Muscle of leg (tissue), 11 donors: ENCODE measurements around the gene TPRKB. TPM values are rescaled to one million over a fixed set of nuclear protein-coding genes. Genes with fewer than 3 reads are reported as not detected.
"Not testable (repeated sequence)": the region's sequence is repeated elsewhere in the genome, so short reads cannot be mapped to it uniquely, and the experiment has no call there.

Experiments
- DNase-seq: peaks from one replicate; pipeline ENCODE4 v3.0.0; 2013
- H3K27ac ChIP-seq: one replicate; pipeline ENCODE4 v1.5.1; 2013; ENCODE audit warnings: mild to moderate bottlenecking, low read length, control low read depth
- H3K27me3 ChIP-seq: one replicate; pipeline ENCODE4 v1.6.1; 2013; ENCODE audit warnings: low read length; ENCODE audit not compliant: control insufficient read depth, insufficient read depth
- H3K36me3 ChIP-seq: one replicate; pipeline ENCODE4 v1.6.1; 2013; ENCODE audit warnings: low read length; ENCODE audit not compliant: control insufficient read depth, insufficient read depth
- H3K4me1 ChIP-seq: one replicate; pipeline ENCODE4 v1.6.1; 2013; ENCODE audit warnings: low read length; ENCODE audit not compliant: control insufficient read depth, insufficient read depth
- H3K4me3 ChIP-seq: one replicate; pipeline ENCODE4 v1.5.1; 2013; ENCODE audit warnings: low read length, control low read depth
- H3K9me3 ChIP-seq: replicated peaks from 2 replicates; pipeline ENCODE4 v1.6.1; 2013; ENCODE audit warnings: low read depth, low read length; ENCODE audit not compliant: control insufficient read depth
- WGBS: methylation state at CpG from one replicate; pipeline ENCODE4 v1.1.5; 2013; ENCODE audit warnings: missing lambda C conversion rate; ENCODE audit not compliant: insufficient coverage; 5-methylcytosine and 5-hydroxymethylcytosine counted together
- polyA plus RNA-seq, 8 donors: library from polyadenylated mRNA; unstranded; fragments of 120-200 nt; gene quantifications; one replicate each; pipeline versions ENCODE4 v1.2.1 to v1.2.3, GENCODE V29; 2013; ENCODE audit warnings: inconsistent platforms in 1 of 8, low replicate concordance in 1 of 8; ENCODE audit not compliant: insufficient read length in 8 of 8, insufficient read depth in 1 of 8
- total RNA-seq: library from RNA; stranded (reverse); fragments of 120-200 nt; gene quantifications from one replicate; pipeline ENCODE4 v1.2.4, GENCODE V29; 2013

Gene TPRKB
- total and polyA plus RNA-seq, 9 donors = 36.3 to 48.8 (median 41.2) TPM

DNA sequence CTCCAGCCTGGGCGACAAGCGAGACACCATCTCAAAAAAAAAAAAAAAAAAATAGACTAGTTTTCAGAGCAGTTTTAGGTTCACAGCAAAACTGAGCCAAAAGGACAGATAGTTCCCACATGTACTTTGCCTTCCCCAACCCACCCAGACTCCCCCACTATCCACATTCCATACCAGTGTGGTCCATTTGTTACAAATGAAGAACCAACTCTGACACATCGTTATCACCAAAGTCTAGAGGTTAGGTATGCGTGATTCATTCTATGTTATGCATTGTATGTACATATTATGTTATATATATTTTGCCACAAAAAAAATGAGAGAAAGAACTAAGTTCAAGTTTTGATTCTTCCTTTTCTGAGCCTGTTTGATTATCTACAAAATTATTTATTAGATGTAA is 39.2 kb upstream of the TPRKB start:
- Histone ChIP-seq H3K36me3 (peaks cover 19% of the 10 kb centered on the region), H3K27ac (no peak overlapping the region), H3K4me1 (peaks cover 7% of the 10 kb centered on the region), H3K27me3 (no peaks in the 10 kb centered on the region), H3K9me3 (no peaks in the 10 kb centered on the region), H3K4me3 (no peak overlapping the region)
- no CpG with 5 or more reads among the region's 4 CpGs for WGBS
- no peak for DNase-seq

DNA sequence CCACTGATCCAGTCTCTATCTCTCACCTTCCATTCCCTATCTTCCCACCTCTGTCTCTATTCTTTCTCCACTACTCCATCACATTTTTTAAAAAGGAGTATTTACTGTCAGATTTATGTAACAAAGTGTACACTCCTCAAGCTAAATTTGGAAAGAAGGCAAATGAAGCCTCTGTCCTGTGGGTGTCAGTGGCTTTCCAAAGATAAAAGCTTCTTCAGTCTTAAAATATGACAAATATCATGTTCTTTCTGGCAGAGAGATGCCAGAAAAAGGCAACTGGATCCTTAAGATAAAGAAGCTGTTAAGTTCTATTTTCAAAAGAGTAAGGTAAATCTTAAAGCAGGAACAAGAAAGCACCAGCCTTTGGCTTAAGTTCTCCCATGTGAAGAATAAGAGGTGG is 35.7 kb upstream of the TPRKB start:
- no peak for DNase-seq
- Histone ChIP-seq H3K27ac (no peak overlapping the region), H3K9me3 (no peaks in the 10 kb centered on the region), H3K27me3 (no peaks in the 10 kb centered on the region), H3K4me1 (no peaks in the 10 kb centered on the region), H3K4me3 (no peak overlapping the region), H3K36me3 (peaks cover 32% of the 10 kb centered on the region)

DNA sequence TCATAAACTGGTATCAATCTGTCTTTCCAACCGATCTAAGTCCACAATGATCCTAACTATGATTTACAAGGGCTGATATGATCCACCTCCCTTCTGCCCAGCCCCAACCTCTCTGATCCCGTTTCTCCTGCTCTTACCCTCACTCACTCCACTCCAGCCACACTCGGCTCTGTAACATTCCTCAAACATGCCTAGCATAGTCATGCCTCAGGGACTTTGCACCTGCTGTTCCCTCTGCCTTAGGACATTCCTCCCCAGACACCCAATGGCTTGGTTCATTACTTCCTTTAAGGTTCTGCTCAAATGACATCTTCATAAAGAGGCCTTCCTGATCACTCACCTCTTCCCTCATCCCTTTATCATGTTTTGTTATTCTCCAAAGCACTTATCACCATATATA is 33.6 kb upstream of the TPRKB start:
- Histone ChIP-seq H3K4me3 (no peak overlapping the region), H3K27ac (no peak overlapping the region), H3K9me3 (no peaks in the 10 kb centered on the region), H3K36me3 (peaks cover 32% of the 10 kb centered on the region), H3K27me3 (no peaks in the 10 kb centered on the region), H3K4me1 (no peaks in the 10 kb centered on the region)
- 85% methylated on average over 3 of the region's 3 CpGs for WGBS
- no peak for DNase-seq

DNA sequence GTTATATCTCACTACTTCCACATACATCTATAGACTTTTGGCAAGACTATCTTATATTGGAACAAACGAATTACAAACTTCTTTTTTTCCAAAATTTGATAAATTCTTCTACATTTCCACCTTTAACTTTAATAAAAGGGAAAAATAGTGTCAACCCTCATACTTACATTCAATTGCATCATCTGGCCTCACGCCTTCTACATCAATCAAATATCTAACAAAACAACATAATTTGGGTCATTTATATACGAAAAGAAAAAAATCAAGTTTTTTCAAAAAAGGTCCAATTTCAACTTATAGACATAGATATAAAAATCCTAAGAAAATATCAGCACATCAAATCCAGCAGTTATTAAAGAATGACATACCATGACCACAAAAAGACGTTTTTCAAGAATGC is 29.8 kb upstream of the TPRKB start:
- no peak for DNase-seq
- Histone ChIP-seq H3K4me3 (no peak overlapping the region), H3K9me3 (no peaks in the 10 kb centered on the region), H3K27me3 (no peaks in the 10 kb centered on the region), H3K27ac (no peak overlapping the region), H3K4me1 (no peaks in the 10 kb centered on the region), H3K36me3 (peaks cover 41% of the 10 kb centered on the region)
- WGBS = no CpG with 5 or more reads among the region's 4 CpGs

DNA sequence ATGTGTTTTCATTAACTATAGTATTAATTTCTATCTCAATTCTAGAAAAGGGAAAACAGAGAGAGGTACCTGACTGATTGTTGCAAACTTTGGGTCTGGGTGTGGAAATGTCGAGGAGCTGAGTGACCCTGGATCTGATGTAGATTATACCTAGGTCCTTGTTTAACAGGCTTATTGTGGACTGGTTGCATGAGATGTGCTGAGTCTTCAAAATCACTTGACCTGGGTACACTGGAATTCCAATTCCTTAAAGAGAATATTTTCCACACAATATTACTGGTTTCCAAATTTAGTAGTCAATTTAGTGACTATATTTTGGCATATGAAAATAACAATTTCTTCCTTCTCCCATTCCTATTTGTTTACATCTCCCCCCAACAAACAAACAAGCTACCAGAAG is 29.2 kb upstream of the TPRKB start:
- no peak for DNase-seq
- Histone ChIP-seq H3K36me3 (peaks cover 42% of the 10 kb centered on the region), H3K4me1 (no peaks in the 10 kb centered on the region), H3K27ac (no peak overlapping the region), H3K4me3 (no peak overlapping the region), H3K9me3 (no peaks in the 10 kb centered on the region), H3K27me3 (no peaks in the 10 kb centered on the region)
- WGBS = 100% methylated on average over 1 of the region's 1 CpG

DNA sequence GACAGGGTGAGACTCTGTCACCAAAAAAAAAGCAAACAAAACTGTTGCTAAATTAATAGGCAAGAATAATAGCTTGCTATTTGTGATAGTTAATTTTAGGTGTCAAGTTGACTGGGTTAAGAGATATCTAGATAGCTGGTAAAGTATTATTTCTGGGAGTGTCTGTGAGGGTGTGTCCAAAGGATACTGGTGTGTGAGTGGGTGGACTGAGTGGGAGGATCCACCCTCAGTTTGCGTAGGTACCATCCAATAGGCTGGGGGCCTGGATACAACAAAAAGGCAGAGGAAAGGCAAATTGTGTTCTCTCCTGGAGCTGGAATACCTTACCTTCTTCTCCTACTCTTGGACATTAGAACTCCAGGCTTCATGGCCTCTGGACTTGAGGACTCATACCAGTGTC is 27.8 kb upstream of the TPRKB start:
- Histone ChIP-seq H3K9me3 (no peaks in the 10 kb centered on the region), H3K27me3 (no peaks in the 10 kb centered on the region), H3K4me1 (no peaks in the 10 kb centered on the region), H3K36me3 (peaks cover 49% of the 10 kb centered on the region), H3K4me3 (no peak overlapping the region), H3K27ac (no peak overlapping the region)
- no CpG with 5 or more reads among the region's 1 CpG for WGBS
- no peak for DNase-seq

DNA sequence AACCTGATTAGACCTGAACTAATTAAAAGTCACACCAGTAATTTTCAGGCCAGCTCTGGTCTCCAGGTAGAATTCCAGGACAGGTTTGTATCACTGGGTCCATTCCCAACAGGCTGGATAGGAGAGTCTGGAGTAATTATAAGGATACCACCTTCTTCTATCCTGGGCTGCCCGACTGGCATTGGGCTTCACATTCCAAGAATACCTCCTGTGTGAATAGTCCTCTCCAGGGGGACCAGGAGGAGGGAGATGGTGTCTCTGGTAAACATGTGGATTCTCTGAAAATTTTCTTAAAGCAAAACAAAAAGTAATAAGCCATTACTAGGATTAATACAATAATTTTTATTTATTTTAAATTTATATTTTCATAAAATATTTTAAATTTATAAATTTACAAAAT is 25.4 kb upstream of the TPRKB start:
- no peak for DNase-seq
- Histone ChIP-seq H3K36me3 (peaks cover 43% of the 10 kb centered on the region), H3K9me3 (no peaks in the 10 kb centered on the region), H3K4me1 (peaks cover 3% of the 10 kb centered on the region), H3K4me3 (no peak overlapping the region), H3K27ac (no peak overlapping the region), H3K27me3 (no peaks in the 10 kb centered on the region)
- WGBS = no CpG with 5 or more reads among the region's 1 CpG

DNA sequence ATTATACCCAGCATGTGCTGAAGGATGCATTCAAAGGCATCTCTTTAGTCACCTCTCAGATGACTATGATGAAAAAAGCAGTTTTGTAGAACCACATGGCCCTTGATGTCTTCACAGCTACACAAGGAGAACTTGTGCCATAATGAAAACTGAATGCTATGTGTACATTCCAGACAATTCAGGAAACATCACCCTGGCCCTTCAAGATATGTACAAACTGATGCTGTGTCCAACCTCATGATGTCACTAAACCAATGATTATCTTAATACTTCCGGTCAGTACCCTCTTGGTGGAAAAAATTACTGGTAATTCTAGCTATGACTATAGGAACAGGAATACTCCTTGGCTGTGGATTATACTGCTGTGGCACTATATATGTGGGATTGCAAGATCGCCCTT is 22.8 kb upstream of the TPRKB start:
- H3K27me3 ChIP-seq = no peaks in the 10 kb centered on the region
- H3K9me3 ChIP-seq = no peaks in the 10 kb centered on the region
- peaks cover 41% of the 10 kb centered on the region for H3K36me3 ChIP-seq
- H3K4me3 ChIP-seq = no peak overlapping the region
- H3K4me1 ChIP-seq = peaks cover 3% of the 10 kb centered on the region
- H3K27ac ChIP-seq = no peak overlapping the region
- no CpG with 5 or more reads among the region's 2 CpGs for WGBS
- no peak for DNase-seq

DNA sequence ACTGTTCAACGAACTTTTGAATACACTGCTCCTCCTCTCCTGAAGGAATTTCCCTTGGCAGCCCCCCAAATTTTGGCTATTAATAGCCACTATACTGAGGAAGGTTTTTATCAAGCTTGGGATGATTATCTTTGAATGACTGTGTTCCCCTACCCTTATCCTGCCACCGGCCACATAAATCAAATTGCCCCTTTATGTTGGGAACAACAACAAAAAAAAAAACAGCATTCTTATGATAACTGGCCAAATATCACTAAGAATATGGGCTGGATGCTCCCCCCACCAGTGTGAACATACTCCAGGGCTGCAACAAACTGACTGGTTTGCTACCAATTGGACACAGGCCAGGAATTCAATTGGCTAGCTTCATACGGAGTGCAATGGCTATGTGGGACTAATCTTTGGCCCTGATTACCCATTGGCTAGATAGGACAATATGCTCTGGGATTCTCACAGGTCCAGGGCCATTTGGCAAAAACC is 22.2 kb upstream of the TPRKB start:
- Histone ChIP-seq H3K36me3 (peaks cover 39% of the 10 kb centered on the region), H3K27ac (no peak overlapping the region), H3K9me3 (no peaks in the 10 kb centered on the region), H3K4me3 (no peak overlapping the region), H3K27me3 (no peaks in the 10 kb centered on the region), H3K4me1 (peaks cover 3% of the 10 kb centered on the region)
- WGBS = 22% methylated on average over 1 of the region's 3 CpGs
- peak; percentile 36 for DNase-seq

DNA sequence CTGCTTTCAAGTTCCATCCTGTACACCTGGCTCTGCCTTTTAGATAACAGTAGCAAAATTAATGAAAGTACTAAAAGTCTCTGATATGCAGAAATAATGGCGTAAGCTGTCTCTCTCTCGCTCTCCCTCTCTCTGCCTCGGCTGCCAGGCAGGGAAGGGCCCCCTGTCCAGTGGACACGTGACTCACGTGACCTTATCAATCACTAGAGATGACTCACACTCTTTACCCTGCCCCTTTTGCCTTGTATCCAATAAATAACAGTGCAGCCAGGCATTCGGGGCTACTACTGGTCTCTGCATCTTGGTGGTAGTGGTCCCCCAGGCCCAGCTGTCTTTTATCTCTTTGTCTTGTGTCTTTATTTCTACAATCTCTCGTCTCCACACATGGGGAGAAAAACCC is 17.2 kb upstream of the TPRKB start:
- WGBS = 93% methylated on average over 7 of the region's 7 CpGs
- H3K27ac ChIP-seq, H3K4me3 ChIP-seq, H3K27me3 ChIP-seq, H3K4me1 ChIP-seq, H3K9me3 ChIP-seq, DNase-seq: not testable (repeated sequence)
- peaks cover 38% of the 10 kb centered on the region for H3K36me3 ChIP-seq

DNA sequence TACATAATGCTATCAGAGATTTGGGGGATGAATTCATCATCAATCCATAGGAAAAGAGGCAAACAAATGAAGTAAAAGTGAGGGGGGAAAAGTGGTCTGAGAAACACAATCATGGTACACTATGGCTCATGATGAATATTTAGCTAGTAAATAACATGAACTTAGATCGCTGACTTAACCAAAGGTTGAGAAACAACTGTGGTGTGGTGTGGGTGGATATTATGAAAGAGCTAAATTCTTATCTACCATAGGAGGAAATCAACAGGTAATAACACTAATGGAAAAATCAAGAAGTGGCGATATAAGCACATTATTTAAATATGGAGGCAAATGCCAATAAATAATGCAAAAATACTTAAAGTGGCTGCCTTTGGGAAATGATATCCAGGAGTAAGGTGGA is 12.2 kb upstream of the TPRKB start:
- Histone ChIP-seq H3K27ac (no peak overlapping the region), H3K4me1 (no peaks in the 10 kb centered on the region), H3K4me3 (no peak overlapping the region), H3K9me3 (no peaks in the 10 kb centered on the region), H3K36me3 (peaks cover 30% of the 10 kb centered on the region), H3K27me3 (no peaks in the 10 kb centered on the region)
- DNase-seq = no peak
- no CpG with 5 or more reads among the region's 2 CpGs for WGBS
